GM18870 (cell line): ENCODE data around the gene CDK2.
"Not testable (repeated sequence)": the region's sequence is repeated elsewhere in the genome, so short reads cannot be mapped to it uniquely, and the experiment has no call there.

ENCODE experiments used
- ATAC-seq: cut with Tn5 transposase; IDR thresholded peaks from one replicate; pipeline ENCODE4 v1.9.1; 2021; ENCODE audit warnings: moderate library complexity; ENCODE audit not compliant: unreplicated experiment

The CDK2 gene

GRCh38 chr12:55966408-55967281, at the start of gene CDK2:
Gene CDK2 (plus strand): TSS chr12:55966830. CDS start chr12:55967009, 179 bp downstream.
- ATAC-seq: peak; percentile 74

GRCh38 chr12:55919032-55919431, 47.6 kb upstream of the CDK2 start:
- not testable (repeated sequence) for ATAC-seq

- no peak for ATAC-seq
These were observed 44.5 kb upstream of the CDK2 start for GRCh38 chr12:55922126-55922525.

DNA sequence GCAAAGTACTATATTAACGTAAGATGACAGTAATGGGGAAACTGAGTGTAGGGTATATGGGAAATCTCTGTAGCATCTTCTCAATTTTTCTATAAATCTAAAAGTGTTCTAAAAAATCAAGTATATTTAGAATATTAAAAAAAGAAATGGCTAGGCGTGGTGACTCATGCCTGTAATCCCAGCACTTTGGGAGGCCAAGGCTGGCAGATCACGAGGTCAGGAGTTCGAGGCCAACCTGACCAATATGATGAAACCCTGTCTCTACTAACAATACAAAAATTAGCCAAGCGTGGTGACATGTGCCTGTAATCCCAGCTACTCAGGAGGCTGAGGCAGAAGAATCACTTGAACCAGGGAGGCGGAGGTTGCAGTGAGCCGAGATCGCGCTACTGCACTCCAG, 43.0 kb upstream of the CDK2 start:
- ATAC-seq: not testable (repeated sequence)

- ATAC-seq: no peak
These were observed 41.3 kb upstream of the CDK2 start for GRCh38 chr12:55925371-55925770.

DNA sequence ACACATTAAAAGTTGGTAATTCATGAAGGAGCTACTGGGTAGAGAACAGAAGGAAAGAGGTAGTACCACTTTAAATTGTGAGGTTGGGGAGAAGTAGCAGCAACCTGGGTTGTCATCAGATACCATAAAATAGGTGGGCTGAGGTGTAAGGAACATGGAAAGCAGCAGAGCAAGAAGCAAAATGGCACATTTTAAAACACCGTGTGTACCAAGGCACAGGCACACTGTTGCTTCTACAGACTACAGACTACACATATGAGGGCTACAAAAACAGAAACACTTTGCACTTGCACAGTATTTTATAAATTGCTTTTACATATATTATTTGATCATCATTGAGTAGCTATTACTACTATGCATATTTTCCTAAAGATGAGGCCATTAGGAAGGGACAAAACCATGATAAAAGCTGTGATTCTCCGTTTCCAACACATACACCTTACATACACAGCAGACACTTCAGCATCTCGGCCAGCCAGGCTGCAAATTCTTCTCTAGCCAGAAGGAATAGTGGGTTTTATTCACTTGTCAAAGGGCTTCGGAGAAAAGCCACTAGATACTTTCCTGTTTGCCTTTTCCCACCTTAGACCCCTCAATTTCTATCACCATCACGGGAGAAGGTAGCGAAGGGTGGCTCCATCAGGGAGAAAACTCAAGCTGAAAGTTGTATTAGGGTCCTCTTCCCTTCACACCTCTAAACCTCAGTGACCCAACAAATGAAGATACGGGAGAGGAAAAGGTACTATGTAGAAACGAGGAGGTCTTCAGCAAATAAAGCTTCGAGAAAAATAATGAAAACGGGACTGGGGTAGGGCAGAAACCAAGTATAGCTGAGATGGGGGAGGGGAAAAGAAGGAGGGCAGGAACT, 40.5 kb upstream of the CDK2 start:
- no peak for ATAC-seq

GRCh38 chr12:55926738-55927587, 39.7 kb upstream of the CDK2 start:
- ATAC-seq: peak; percentile 42

- peak; percentile 27 for ATAC-seq
These were observed 38.8 kb upstream of the CDK2 start, which contains the start of gene PYM1 for GRCh38 chr12:55927588-55928502. Gene PYM1 (minus strand): TSS chr12:55927894. CDS start chr12:55927761, 133 bp downstream.

- peak; percentile 25 for ATAC-seq
These were observed 37.3 kb upstream of the CDK2 start for GRCh38 chr12:55929306-55929791.

GRCh38 chr12:55930771-55931316, 35.8 kb upstream of the CDK2 start, which contains the start of gene DGKA:
Gene DGKA (plus strand): TSS chr12:55931162. CDS start chr12:55936504, 5,342 bp downstream.
- no peak for ATAC-seq

DNA sequence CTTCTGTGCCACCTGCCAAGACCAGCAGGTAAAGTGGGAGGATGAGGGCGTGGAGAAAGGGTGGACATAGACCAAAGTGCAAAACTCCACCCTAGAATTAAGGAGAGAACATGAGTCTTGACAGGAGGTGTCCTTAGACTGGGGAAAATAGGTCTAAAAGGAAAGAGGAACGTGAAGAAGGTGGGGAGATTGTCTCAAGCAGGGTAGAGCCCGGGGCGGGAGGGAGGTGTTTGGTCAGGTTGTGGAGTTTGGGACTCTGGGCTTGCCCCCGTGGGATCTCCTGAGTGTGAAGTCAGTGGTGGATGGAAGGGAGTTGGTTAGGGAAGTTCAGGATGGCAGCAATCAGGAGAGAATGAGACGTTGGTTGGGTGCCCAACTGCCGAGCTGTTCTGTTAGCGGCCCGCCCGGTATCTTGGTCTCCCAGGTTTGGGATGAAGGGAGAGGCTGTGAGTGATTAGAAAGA, 35.3 kb upstream of the CDK2 start:
- ATAC-seq: no peak

GRCh38 chr12:55931780-55932550, 34.7 kb upstream of the CDK2 start:
- ATAC-seq: no peak

- ATAC-seq: no peak
These were observed 34.1 kb upstream of the CDK2 start for GRCh38 chr12:55932551-55932910.

DNA sequence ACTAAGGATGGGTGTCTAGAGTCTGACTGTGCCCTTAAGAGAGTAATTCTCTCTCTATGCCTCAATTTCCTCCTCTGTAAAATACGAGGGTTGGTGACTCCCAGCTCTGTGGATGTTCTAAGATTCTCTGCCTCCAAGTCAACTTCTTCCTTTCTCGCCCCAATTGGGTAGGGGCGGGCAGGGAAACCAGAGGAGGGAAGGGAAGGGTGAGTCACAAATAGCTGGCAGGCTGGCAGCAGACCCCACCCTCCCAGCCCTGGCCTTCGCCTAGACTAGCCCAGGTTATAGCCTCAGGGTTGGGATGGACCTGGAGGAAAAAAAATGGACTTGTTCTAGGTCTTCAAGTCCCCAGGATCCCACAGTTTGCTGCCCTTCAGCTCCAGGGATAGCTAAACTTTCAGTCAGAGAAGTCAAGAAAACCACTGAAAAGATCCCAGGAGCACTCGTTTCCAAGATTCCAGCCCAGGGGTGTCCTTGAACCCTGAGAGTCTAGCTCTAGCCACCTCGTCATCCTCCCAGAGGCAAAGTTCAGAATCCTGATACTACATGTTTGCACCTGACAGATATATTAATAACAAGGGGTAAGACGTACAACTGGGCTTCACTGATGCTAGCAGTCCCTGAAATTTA, 33.3 kb upstream of the CDK2 start:
- no peak for ATAC-seq

- ATAC-seq: no peak
These were observed 32.6 kb upstream of the CDK2 start for GRCh38 chr12:55933799-55934742.

- no peak for ATAC-seq
These were observed 31.9 kb upstream of the CDK2 start for GRCh38 chr12:55934773-55935172.

DNA sequence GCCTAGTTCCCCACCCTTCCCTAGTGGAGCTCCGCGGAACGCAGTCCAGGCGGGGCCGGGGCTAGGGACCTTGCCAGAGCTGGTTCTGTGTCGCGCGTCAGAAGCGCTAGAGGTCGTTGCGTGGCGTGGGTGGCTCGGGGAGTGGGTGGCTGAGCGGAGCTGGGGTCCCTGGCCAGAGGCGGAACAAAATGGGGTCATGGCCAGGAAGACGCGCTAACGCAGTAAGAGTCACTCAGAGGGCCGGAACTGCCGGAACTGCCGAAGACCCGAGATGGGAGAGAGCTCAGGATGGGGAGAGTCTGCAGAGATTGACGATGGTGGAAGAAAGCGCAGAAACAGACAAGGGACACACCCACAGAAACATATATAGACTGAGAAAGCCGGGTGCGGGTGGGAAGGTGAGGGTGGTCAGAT, 30.9 kb upstream of the CDK2 start:
- no peak for ATAC-seq
